22Rv1 (cell line): Measurements from ENCODE around the gene CORO2B.

ENCODE experiments used
- H3K27ac ChIP-seq: fragments of 450-650 bp; 2 replicates; pipeline ENCODE4 v1.5.1; 2017
- CTCF ChIP-seq: fragments of 450-650 bp; IDR thresholded peaks from 2 replicates; pipeline ENCODE4 v1.5.1; 2017; ENCODE audit warnings: mild to moderate bottlenecking
- ZFX ChIP-seq: fragments of 450-650 bp; IDR thresholded peaks from 2 replicates; pipeline ENCODE4 v1.6.1; 2017; ENCODE audit warnings: antibody characterized with exemption, borderline replicate concordance

CORO2B gene

GRCh38 chr15:68581725-68582124 lies 2.9 kb downstream of the CORO2B start:
- no peak for TF ChIP-seq CTCF
- no peak for TF ChIP-seq ZFX

GRCh38 chr15:68582236-68582635 lies 3.4 kb downstream of the CORO2B start:
- no peak for TF ChIP-seq ZFX
- no peak for TF ChIP-seq CTCF

More at GRCh38 chr15:68581725-68582124, 2.9 kb downstream of the CORO2B start:
- H3K27ac ChIP-seq = no peak overlapping the region

GRCh38 chr15:68582864-68583263 lies 4.1 kb downstream of the CORO2B start:
- TF ChIP-seq CTCF = no peak
- TF ChIP-seq ZFX = no peak
- no peak overlapping the region for H3K27ac ChIP-seq

More at GRCh38 chr15:68582236-68582635, 3.4 kb downstream of the CORO2B start:
- H3K27ac ChIP-seq = no peak overlapping the region

- H3K27ac ChIP-seq = no peak overlapping the region
- TF ChIP-seq CTCF = no peak
- TF ChIP-seq ZFX = no peak
Measured at GRCh38 chr15:68583321-68583720, 4.5 kb downstream of the CORO2B start.

- TF ChIP-seq ZFX = no peak
- TF ChIP-seq CTCF = no peak
- no peak overlapping the region for H3K27ac ChIP-seq
Measured at GRCh38 chr15:68583936-68584755, 5.4 kb downstream of the CORO2B start.

- no peak overlapping the region for H3K27ac ChIP-seq
- no peak for TF ChIP-seq ZFX
- no peak for TF ChIP-seq CTCF
Measured at GRCh38 chr15:68584756-68585573, 6.2 kb downstream of the CORO2B start.
